NOMO-1 treated with dmso at 0.1 percent for 144 hours (cell line): Measurements from ENCODE around the gene RHBDL2.
"Not testable (repeated sequence)": the region's sequence is repeated elsewhere in the genome, so short reads cannot be mapped to it uniquely, and the experiment has no call there.

Source experiments
- DNase-seq: peaks from one replicate; lab custom pipeline; 2025; ENCODE audit not compliant: unreplicated experiment; lab: John Stamatoyannopoulos, UW

RHBDL2 gene

GRCh38 chr1:38938722-38939260 is 2.8 kb downstream of the RHBDL2 start:
- no peak for DNase-seq

- no peak for DNase-seq
Measured at GRCh38 chr1:38932571-38932970, 9.1 kb downstream of the RHBDL2 start.

GRCh38 chr1:38929476-38929875 is 12.2 kb downstream of the RHBDL2 start:
- DNase-seq, result no peak

- DNase-seq, result no peak
Measured at GRCh38 chr1:38929054-38929453, 12.6 kb downstream of the RHBDL2 start.

GRCh38 chr1:38926091-38926490 is 15.5 kb downstream of the RHBDL2 start:
- DNase-seq, result no peak

GRCh38 chr1:38925391-38925790 is 16.2 kb downstream of the RHBDL2 start:
- DNase-seq, result no peak

- no peak for DNase-seq
Measured at GRCh38 chr1:38923607-38924006, 18.0 kb downstream of the RHBDL2 start.

GRCh38 chr1:38919130-38919529 is 22.5 kb downstream of the RHBDL2 start:
- no peak for DNase-seq

GRCh38 chr1:38918568-38918967 is 23.1 kb downstream of the RHBDL2 start:
- no peak for DNase-seq

- no peak for DNase-seq
Measured at GRCh38 chr1:38917772-38918171, 23.9 kb downstream of the RHBDL2 start.

GRCh38 chr1:38917337-38917736 is 24.3 kb downstream of the RHBDL2 start:
- DNase-seq, result no peak

- no peak for DNase-seq
Measured at GRCh38 chr1:38915352-38915948, 26.2 kb downstream of the RHBDL2 start.

GRCh38 chr1:38914908-38915307 is 26.7 kb downstream of the RHBDL2 start:
- not testable (repeated sequence) for DNase-seq

- DNase-seq, result no peak
Measured at GRCh38 chr1:38908821-38909220, 32.8 kb downstream of the RHBDL2 start.

- DNase-seq, result no peak
Measured at GRCh38 chr1:38905985-38906384, 35.6 kb downstream of the RHBDL2 start.

- no peak for DNase-seq
Measured at GRCh38 chr1:38899560-38899959, 42.1 kb downstream of the RHBDL2 start.

GRCh38 chr1:38898653-38899230 is 42.9 kb downstream of the RHBDL2 start:
- no peak for DNase-seq

GRCh38 chr1:38896169-38896568 is 45.5 kb downstream of the RHBDL2 start:
- no peak for DNase-seq

GRCh38 chr1:38892976-38893375 is 48.7 kb downstream of the RHBDL2 start:
- no peak for DNase-seq

GRCh38 chr1:38891753-38892152 is 49.9 kb downstream of the RHBDL2 start:
- no peak for DNase-seq

- no peak for DNase-seq
Measured at GRCh38 chr1:38889589-38889988, 52.0 kb downstream of the RHBDL2 start.

GRCh38 chr1:38888423-38889333 is 53.0 kb downstream of the RHBDL2 start:
- DNase-seq, result no peak
